ENCODE data around the gene NCF2.

- TF ChIP-seq POLR2AphosphoS5 (IDR thresholded peaks at IDR 0.05) (no peak), CTCF (IDR thresholded peaks at IDR 0.05) (no peak), POLR2A (IDR thresholded peaks at IDR 0.05) (no peak)
These were observed 42.1 kb downstream of the NCF2 start for GRCh38 chr1:183548116-183548515.
